AG09309 (cell line): ENCODE measurements around the gene CDKN2B-AS1.

Source experiments
- DNase-seq: peaks from one replicate; pipeline ENCODE4 v3.0.0-alpha.2; 2010; ENCODE audit warnings: low read depth
- H3K4me3 ChIP-seq: 2 replicates; pipeline ENCODE4 v1.5.1; 2011; ENCODE audit warnings: mild to moderate bottlenecking, low read depth, low read length, moderate library complexity; ENCODE audit not compliant: control insufficient read depth
- TF ChIP-seq, protein P1 (sequence below): IDR thresholded peaks from 2 replicates; pipeline ENCODE4 v1.5.1; 2011; ENCODE audit warnings: mild to moderate bottlenecking, low read depth, low read length, inconsistent platforms; ENCODE audit not compliant: insufficient read depth, control insufficient read depth; ENCODE audit errors: missing control alignments

The CDKN2B-AS1 gene

DNA sequence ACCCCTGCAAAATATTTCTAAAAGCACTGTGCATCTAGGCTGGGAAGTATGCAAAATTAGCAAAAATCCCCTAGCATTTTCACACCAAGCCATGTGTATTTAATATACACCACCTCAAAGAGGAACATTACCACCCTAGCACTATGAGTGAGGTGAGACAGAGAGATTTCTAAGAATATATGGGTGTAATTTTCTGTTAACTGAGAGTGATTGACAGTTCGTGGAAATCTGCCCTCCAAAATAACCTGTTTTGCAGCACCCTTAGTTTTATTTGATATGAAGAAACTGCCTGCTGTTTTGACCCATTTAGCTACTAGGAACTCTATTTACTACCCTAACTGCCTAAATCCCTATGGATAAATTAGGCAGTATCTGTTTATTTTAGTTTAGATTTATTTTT lies 78.8 kb downstream of the CDKN2B-AS1 start:
- H3K4me3 ChIP-seq: no peak overlapping the region
- TF ChIP-seq, protein P1, sequence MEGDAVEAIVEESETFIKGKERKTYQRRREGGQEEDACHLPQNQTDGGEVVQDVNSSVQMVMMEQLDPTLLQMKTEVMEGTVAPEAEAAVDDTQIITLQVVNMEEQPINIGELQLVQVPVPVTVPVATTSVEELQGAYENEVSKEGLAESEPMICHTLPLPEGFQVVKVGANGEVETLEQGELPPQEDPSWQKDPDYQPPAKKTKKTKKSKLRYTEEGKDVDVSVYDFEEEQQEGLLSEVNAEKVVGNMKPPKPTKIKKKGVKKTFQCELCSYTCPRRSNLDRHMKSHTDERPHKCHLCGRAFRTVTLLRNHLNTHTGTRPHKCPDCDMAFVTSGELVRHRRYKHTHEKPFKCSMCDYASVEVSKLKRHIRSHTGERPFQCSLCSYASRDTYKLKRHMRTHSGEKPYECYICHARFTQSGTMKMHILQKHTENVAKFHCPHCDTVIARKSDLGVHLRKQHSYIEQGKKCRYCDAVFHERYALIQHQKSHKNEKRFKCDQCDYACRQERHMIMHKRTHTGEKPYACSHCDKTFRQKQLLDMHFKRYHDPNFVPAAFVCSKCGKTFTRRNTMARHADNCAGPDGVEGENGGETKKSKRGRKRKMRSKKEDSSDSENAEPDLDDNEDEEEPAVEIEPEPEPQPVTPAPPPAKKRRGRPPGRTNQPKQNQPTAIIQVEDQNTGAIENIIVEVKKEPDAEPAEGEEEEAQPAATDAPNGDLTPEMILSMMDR: no peak

DNA sequence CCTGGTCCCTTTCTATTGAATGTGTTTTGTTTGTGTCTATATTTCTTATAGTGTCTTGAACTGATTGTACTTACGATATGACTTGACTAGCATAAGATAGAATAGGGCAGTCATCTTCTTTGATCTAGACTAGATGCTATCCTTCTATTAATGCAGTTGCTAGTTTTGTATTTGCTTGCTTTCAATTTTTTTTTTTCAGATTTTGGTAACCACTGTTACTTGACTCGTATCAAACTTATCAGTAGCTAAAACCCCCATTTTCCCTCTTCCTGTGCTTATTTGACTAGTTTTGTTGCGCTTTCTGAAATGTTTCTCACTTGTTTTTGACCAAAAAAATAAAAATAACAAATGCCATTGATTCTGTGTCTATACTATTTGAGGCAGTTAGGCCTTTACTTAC lies 83.5 kb downstream of the CDKN2B-AS1 start:
- no peak overlapping the region for H3K4me3 ChIP-seq
- TF ChIP-seq, protein P1: no peak
- no peak for DNase-seq

More for the DNA sequence above, 78.8 kb downstream of the CDKN2B-AS1 start:
- no peak for DNase-seq

DNA sequence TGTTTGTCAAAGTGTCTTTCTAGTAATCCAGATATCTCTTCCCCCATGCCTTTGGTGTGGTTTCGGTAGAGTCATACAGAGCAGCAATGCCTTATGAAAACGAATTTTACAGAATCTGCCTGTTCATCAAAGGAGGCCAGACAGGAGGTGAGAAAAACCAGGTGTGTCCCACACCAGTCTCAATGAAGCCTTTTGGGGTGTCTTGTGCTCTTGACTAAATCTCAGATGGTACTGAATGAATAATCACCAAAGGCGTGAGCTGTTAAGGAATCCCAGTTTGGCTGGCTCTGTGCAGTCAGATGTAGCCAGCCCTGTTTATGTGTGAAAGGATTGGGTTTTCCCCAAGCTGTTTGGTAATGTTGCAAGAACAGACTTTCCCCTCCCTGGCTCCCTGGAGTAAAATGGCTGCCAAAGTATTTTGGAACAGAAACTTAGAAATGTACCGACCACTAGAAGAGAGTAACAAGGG lies 85.3 kb downstream of the CDKN2B-AS1 start:
- TF ChIP-seq, protein P1: no peak
- peak; percentile 53 for DNase-seq
- H3K4me3 ChIP-seq: no peak overlapping the region

DNA sequence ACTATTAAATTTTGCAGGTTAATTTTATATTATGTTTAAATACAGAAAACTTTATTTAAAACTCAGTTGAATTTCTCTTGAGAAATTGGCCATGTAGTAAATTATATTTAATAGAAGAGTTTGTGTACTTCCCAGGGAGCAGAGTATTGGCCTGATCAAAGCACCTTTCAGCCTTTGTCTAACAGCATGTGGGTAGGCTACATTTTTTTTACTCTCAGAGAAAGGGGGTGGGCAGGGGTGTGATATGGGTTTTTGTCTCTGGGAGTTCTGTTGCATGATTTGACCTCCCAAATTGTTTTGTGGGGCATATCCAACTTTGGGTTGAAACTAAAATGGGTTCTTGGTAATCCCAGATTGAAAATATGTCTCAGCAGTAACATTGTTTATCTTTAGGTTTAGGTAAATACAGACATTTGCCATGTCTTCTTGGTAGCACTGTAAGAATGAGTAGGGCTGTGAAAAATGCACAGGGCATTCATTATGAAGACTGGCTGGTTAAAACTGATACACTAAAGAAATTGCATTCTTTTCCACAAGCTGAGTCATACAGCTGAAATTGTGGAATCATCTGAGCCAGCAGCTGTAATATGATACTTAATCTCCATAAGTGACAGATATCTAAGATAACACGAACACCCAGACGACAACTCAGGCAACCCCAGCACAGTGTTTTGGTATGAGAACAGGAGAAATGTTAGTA lies 89.9 kb downstream of the CDKN2B-AS1 start:
- TF ChIP-seq, protein P1: no peak
- peak; percentile 83 for DNase-seq

DNA sequence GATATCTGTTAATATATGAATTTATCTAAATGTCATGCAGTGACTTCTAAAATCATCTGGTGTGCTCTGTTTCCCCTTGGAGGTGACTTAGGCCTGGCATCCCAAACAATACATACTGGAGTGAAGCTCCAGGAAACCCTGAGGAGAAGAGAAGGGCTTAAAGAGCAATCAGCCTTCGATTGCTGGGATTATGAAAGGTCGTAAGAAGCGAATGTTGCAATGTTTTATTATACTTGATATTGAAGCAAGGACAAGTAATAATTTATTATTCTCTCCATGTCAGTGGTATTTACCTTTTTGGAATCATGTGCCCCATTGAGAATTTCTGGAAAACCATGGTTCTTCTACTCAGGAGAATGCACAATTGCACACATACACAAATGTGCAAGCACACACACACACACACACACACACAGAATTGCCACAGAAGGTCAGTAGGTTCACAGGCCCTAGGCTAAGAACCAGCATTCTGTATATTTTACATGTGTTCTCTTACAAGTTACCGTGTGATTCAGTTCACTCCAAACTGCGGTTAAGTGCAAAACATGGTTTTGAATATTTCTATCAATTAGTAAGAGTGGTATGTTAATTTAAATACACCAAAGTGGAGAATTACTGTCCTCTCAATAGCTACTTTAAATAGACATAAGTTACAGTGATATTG lies 93.6 kb downstream of the CDKN2B-AS1 start:
- H3K4me3 ChIP-seq: no peak overlapping the region
- TF ChIP-seq, protein P1: no peak
- no peak for DNase-seq

More for the DNA sequence above, 89.9 kb downstream of the CDKN2B-AS1 start:
- H3K4me3 ChIP-seq: no peak overlapping the region

DNA sequence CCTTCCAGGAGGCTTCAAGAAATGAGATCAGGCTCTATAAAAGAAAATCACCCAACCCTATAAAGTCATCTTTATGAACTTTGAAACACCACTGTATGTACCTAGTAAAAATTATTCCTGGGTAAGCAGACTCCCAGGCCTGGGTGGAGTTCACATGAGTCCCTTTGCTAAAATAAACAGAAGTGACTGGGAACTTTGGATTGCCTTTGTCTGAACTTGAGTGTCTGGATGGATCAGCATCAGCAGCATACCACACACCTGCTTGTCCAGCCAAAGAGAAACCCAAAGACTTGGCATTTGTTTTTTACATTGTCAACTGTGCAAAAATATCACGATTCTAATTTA lies 94.1 kb downstream of the CDKN2B-AS1 start:
- no peak for DNase-seq
- H3K4me3 ChIP-seq: no peak overlapping the region
- TF ChIP-seq, protein P1: no peak
